ENCODE results near the gene UBXN4. TPM values are rescaled to one million over a fixed set of nuclear protein-coding genes. Genes with fewer than 3 reads are reported as not detected.
"Not testable (repeated sequence)": the region's sequence is repeated elsewhere in the genome, so short reads cannot be mapped to it uniquely, and the experiment has no call there.

Gene UBXN4
- total RNA-seq, 5 donors from 2014 or later (not counting 1 experiment from before 2014, with no cell fraction given), result 96.6 to 140 (median 121) TPM

DNA sequence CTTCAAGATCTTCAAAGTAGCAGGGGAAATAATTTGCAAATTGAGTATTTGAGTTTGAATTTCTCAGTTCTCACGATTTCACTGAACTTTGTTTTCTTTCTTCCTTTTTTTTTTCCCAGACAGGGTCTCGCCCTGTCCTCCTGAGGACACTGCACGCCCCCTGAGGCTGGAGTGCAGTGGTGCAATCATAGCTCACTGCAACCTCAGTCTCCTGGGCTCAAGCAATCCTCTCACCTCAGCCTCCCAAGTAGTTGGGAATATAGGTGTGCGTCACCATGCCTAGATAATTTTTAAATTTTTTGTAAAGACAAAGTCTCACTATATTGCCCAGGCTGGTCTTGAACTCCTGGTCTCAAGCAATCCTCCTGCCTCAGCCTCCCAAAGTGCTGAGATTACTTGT, 54.0 kb downstream of the UBXN4 start:
- WGBS (ENCODE audit: insufficient coverage), result no CpG with 5 or more reads among the region's 4 CpGs
- not testable (repeated sequence) for H3K27me3 ChIP-seq (replicated peaks in 1 of 2; ENCODE audit: control insufficient read depth in 2 of 2, extremely low read depth in 1 of 2, insufficient read depth in 2 of 2, low read length in 1 of 2); H3K9me3 Mint-ChIP-seq

DNA sequence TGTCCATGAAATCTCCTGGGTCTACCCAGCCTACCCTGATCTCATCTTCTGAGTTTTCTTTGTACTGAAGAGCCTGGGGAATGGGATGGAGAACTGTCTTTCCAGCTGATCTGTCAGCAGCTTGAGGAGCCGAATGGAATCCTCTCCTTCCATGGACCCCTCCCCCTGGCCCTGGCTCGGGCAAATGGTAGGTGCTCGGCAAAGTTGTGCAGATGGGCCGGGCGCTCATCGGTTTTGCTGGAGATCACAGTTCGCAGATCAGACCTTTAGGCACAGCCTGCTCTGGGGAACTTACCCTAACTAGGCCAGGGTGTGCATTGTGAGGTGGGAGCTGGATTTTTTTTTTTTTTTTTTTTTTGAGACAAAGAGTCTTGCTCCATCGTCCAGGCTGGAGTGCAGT, 55.0 kb downstream of the UBXN4 start:
- H3K36me3 Mint-ChIP-seq, result no peaks in the 10 kb centered on the region
- WGBS (ENCODE audit: insufficient coverage), result 100% methylated on average over 2 of the region's 8 CpGs
- CTCF ChIA-PET, result interaction anchor here (0.6 to 2.2 kb wide), 14 partner anchors 10 to 807 kb away, joined by 3 to 10 read pairs (median 4); partner anchors contain the start of genes R3HDM1 (in 1 of the 2) and ZRANB3 (in 1 of the 2)
- no peak overlapping the region for H3K27ac Mint-ChIP-seq
- H3K4me3 ChIP-seq (ENCODE audit: control insufficient read depth in 1 of 2, extremely low read depth in 1 of 2, low read length in 1 of 2), result no peak overlapping the region
- peaks cover 0 to 8% of the 10 kb centered on the region in 2 experiments for H3K27me3 ChIP-seq (replicated peaks in 1 of 2; ENCODE audit: control insufficient read depth in 2 of 2, extremely low read depth in 1 of 2, insufficient read depth in 2 of 2, low read length in 1 of 2)
- H3K4me3 Mint-ChIP-seq, result no peak overlapping the region
- H3K9me3 ChIP-seq, result no peaks in the 10 kb centered on the region
- peaks cover 0 to 17% of the 10 kb centered on the region in 2 experiments for H3K4me1 ChIP-seq (ENCODE audit: control insufficient read depth in 1 of 2, extremely low read depth in 1 of 2, insufficient read depth in 2 of 2, low read length in 2 of 2)
- POLR2A ChIA-PET, result no interaction called here
- peaks cover 11 to 29% (median 22%) of the 10 kb centered on the region in 3 donors for H3K4me1 Mint-ChIP-seq
- H3K27me3 Mint-ChIP-seq, result no peaks in the 10 kb centered on the region
- H3K36me3 ChIP-seq (ENCODE audit: control insufficient read depth in 2 of 2, extremely low read depth in 1 of 2, insufficient read depth in 1 of 2, low read length in 1 of 2), result no peaks in the 10 kb centered on the region
- peaks cover 4 to 9% (median 7%) of the 10 kb centered on the region in 3 donors for H3K9me3 Mint-ChIP-seq
- no peak overlapping the region for H3K27ac ChIP-seq (ENCODE audit: low read length)
- ATAC-seq (replicated peaks in 1 of 4) (no peak), DNase-seq (no peak)

More for the DNA sequence above, 54.0 kb downstream of the UBXN4 start:
- peaks cover 11 to 33% (median 22%) of the 10 kb centered on the region in 3 donors for H3K4me1 Mint-ChIP-seq
- H3K4me3 Mint-ChIP-seq; H3K27me3 Mint-ChIP-seq; ATAC-seq (replicated peaks in 1 of 4); H3K27ac ChIP-seq (ENCODE audit: low read length); H3K4me3 ChIP-seq (ENCODE audit: control insufficient read depth in 1 of 2, extremely low read depth in 1 of 2, low read length in 1 of 2); H3K36me3 ChIP-seq (ENCODE audit: control insufficient read depth in 2 of 2, extremely low read depth in 1 of 2, insufficient read depth in 1 of 2, low read length in 1 of 2); DNase-seq; H3K36me3 Mint-ChIP-seq; H3K9me3 ChIP-seq; H3K27ac Mint-ChIP-seq: not testable (repeated sequence)
- ChIA-PET POLR2A (interaction anchor here in 1 of 2 donors (0.6 to 0.7 kb wide), 2 partner anchors 15 to 51 kb away, joined by 4 read pairs; no protein-coding TSS in a partner anchor), CTCF (interaction anchor here in 1 of 2 donors (0.7 kb wide), 2 partner anchors 38 to 642 kb away, joined by 3 to 5 read pairs; no protein-coding TSS in a partner anchor)
- H3K4me1 ChIP-seq (ENCODE audit: control insufficient read depth in 1 of 2, extremely low read depth in 1 of 2, insufficient read depth in 2 of 2, low read length in 2 of 2), result peaks cover 0 to 17% of the 10 kb centered on the region in 2 experiments

DNA sequence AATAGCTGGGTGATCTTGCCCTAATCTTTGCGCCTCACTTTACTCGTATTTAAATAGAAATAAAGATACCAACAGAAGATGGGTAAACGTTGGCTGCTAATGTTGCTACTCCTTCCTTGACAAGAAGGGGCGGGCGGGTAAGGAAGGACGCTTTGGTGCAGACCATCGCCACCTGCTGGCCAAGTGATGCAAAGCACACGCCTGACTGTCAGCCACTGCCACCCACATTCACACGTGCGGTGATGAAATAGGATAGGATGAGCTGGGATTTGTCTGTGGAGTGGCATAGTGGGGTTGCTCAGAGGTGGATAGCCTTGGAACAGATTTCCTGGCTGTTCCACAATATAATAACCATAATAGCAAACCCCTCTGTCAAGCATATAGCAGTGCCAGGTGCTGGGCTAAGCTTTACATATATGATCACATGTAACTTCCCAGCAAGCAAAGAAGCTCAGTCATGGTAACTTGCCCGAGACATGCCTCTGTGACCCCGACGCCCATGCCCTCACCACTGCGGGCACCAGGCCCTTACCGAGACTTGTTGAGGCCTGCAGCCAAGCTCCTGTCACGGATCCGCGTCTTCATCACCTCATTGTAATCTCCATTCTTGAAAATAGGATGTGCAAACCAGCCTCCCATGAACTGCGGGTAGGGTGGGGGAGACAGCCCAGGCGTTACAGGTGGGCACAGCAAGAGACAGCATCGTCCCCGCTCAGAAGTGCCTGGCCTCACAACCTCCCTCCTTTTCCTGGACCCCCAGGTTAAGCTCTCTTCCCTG, 56.0 kb downstream of the UBXN4 start:
- Mint-ChIP-seq H3K36me3 (no peaks in the 10 kb centered on the region), H3K4me1 (peaks cover 9 to 23% (median 14%) of the 10 kb centered on the region in 3 donors), H3K27ac (no peak overlapping the region), H3K9me3 (peaks cover 4 to 10% (median 9%) of the 10 kb centered on the region in 3 donors), H3K27me3 (no peaks in the 10 kb centered on the region), H3K4me3 (no peak overlapping the region)
- peaks cover 0 to 5% of the 10 kb centered on the region in 2 experiments for H3K27me3 ChIP-seq (replicated peaks in 1 of 2; ENCODE audit: control insufficient read depth in 2 of 2, extremely low read depth in 1 of 2, insufficient read depth in 2 of 2, low read length in 1 of 2)
- POLR2A ChIA-PET, result interaction anchor here in 1 of 2 donors (0.6 kb wide), 2 partner anchors 57 to 108 kb away, joined by 3 read pairs; no protein-coding TSS in a partner anchor
- WGBS (ENCODE audit: insufficient coverage), result 68% methylated on average over 5 of the region's 22 CpGs
- ATAC-seq (replicated peaks in 1 of 4), result peak; percentile 77 to 89 (median 86)
- H3K27ac ChIP-seq (ENCODE audit: low read length), result no peak overlapping the region
- peaks cover 0 to 10% of the 10 kb centered on the region in 2 experiments for H3K4me1 ChIP-seq (ENCODE audit: control insufficient read depth in 1 of 2, extremely low read depth in 1 of 2, insufficient read depth in 2 of 2, low read length in 2 of 2)
- DNase-seq, result peak; percentile 56 to 87 (median 71)
- H3K36me3 ChIP-seq (ENCODE audit: control insufficient read depth in 2 of 2, extremely low read depth in 1 of 2, insufficient read depth in 1 of 2, low read length in 1 of 2), result no peaks in the 10 kb centered on the region
- H3K9me3 ChIP-seq, result no peaks in the 10 kb centered on the region
- no peak overlapping the region for H3K4me3 ChIP-seq (ENCODE audit: control insufficient read depth in 1 of 2, extremely low read depth in 1 of 2, low read length in 1 of 2)
- CTCF ChIA-PET, result interaction anchor here (0.7 to 2.2 kb wide), 17 partner anchors 8 to 809 kb away, joined by 3 to 10 read pairs (median 4); partner anchors contain the start of genes R3HDM1 (in 1 of the 2) and ZRANB3 (in 1 of the 2)

DNA sequence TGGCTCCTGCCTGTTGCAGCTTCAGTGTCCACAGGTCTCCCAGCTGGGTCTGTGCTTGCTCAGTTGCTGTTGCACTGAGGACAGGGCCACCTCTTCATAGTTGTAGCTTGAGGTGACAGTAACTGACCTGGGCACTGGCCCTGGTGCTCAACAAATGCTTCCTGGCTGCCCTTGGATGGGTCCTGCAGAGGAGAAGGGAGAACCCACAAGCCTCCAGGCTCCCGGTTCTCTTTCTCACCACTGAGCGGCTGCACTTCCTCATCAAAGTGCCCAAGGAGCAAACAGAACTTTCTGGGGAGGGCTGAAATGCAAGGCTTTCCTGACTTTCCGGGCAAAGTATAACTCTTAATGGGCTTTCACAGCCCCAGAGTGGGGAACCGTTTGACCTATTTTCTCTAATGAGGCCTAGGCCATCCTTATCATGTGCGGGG, 56.6 kb downstream of the UBXN4 start:
- no peak for DNase-seq
- no peak overlapping the region for H3K27ac ChIP-seq (ENCODE audit: low read length)
- H3K4me3 Mint-ChIP-seq, result no peak overlapping the region
- peaks cover 9 to 23% (median 10%) of the 10 kb centered on the region in 3 donors for H3K4me1 Mint-ChIP-seq
- H3K27ac Mint-ChIP-seq, result no peak overlapping the region
- H3K9me3 Mint-ChIP-seq, result peaks cover 4 to 10% (median 9%) of the 10 kb centered on the region in 3 donors
- ATAC-seq (replicated peaks in 1 of 4), result no peak
- ChIA-PET CTCF (interaction anchor here (0.7 to 2.2 kb wide), 11 partner anchors 8 to 810 kb away, joined by 3 to 10 read pairs (median 4); no protein-coding TSS in a partner anchor), POLR2A (no interaction called here)
- H3K9me3 ChIP-seq, result no peaks in the 10 kb centered on the region
- H3K36me3 ChIP-seq (ENCODE audit: control insufficient read depth in 2 of 2, extremely low read depth in 1 of 2, insufficient read depth in 1 of 2, low read length in 1 of 2), result no peaks in the 10 kb centered on the region
- no peaks in the 10 kb centered on the region for H3K27me3 Mint-ChIP-seq
- peaks cover 0 to 5% of the 10 kb centered on the region in 2 experiments for H3K27me3 ChIP-seq (replicated peaks in 1 of 2; ENCODE audit: control insufficient read depth in 2 of 2, extremely low read depth in 1 of 2, insufficient read depth in 2 of 2, low read length in 1 of 2)
- H3K36me3 Mint-ChIP-seq, result no peaks in the 10 kb centered on the region
- no peak overlapping the region for H3K4me3 ChIP-seq (ENCODE audit: control insufficient read depth in 1 of 2, extremely low read depth in 1 of 2, low read length in 1 of 2)
- 44% methylated on average over 2 of the region's 5 CpGs for WGBS (ENCODE audit: insufficient coverage)
- peaks cover 0 to 8% of the 10 kb centered on the region in 2 experiments for H3K4me1 ChIP-seq (ENCODE audit: control insufficient read depth in 1 of 2, extremely low read depth in 1 of 2, insufficient read depth in 2 of 2, low read length in 2 of 2)

DNA sequence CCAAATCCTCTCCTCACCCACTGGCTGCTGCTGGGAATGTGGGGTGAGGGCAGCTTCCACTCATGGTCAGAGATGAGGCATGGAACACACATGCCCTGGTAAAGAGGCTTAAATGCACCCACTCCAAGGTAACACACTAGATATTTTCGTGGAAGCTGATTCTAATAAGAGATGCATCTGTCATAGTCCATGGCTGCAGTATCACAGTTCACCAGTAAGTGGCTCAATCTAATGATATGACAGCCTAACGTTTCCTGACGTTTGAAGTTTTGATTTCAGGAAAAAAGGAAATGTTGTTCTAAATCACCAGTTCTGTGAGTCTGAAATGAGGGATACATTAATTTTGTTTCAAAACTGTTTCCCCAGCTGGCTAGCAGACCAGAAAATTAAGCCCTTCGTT, 57.1 kb downstream of the UBXN4 start:
- no peak for ATAC-seq (replicated peaks in 1 of 4)
- H3K4me1 Mint-ChIP-seq, result peaks cover 9 to 23% (median 10%) of the 10 kb centered on the region in 3 donors
- Histone ChIP-seq H3K9me3 (no peaks in the 10 kb centered on the region), H3K4me1 (ENCODE audit: control insufficient read depth in 1 of 2, extremely low read depth in 1 of 2, insufficient read depth in 2 of 2, low read length in 2 of 2) (peaks cover 0 to 8% of the 10 kb centered on the region in 2 experiments), H3K4me3 (ENCODE audit: control insufficient read depth in 1 of 2, extremely low read depth in 1 of 2, low read length in 1 of 2) (no peak overlapping the region), H3K36me3 (ENCODE audit: control insufficient read depth in 2 of 2, extremely low read depth in 1 of 2, insufficient read depth in 1 of 2, low read length in 1 of 2) (no peaks in the 10 kb centered on the region), H3K27ac (ENCODE audit: low read length) (no peak overlapping the region), H3K27me3 (replicated peaks in 1 of 2; ENCODE audit: control insufficient read depth in 2 of 2, extremely low read depth in 1 of 2, insufficient read depth in 2 of 2, low read length in 1 of 2) (peaks cover 0 to 5% of the 10 kb centered on the region in 2 experiments)
- ChIA-PET POLR2A (no interaction called here), CTCF (interaction anchor here (0.7 to 2.2 kb wide), 4 partner anchors 53 to 810 kb away, joined by 3 to 9 read pairs (median 4); no protein-coding TSS in a partner anchor)
- no peaks in the 10 kb centered on the region for H3K36me3 Mint-ChIP-seq
- 89% methylated on average over 1 of the region's 4 CpGs for WGBS (ENCODE audit: insufficient coverage)
- DNase-seq, result no peak
- H3K9me3 Mint-ChIP-seq, result peaks cover 4 to 10% (median 9%) of the 10 kb centered on the region in 3 donors
- H3K27me3 Mint-ChIP-seq, result no peaks in the 10 kb centered on the region
- no peak overlapping the region for H3K4me3 Mint-ChIP-seq
- no peak overlapping the region for H3K27ac Mint-ChIP-seq

DNA sequence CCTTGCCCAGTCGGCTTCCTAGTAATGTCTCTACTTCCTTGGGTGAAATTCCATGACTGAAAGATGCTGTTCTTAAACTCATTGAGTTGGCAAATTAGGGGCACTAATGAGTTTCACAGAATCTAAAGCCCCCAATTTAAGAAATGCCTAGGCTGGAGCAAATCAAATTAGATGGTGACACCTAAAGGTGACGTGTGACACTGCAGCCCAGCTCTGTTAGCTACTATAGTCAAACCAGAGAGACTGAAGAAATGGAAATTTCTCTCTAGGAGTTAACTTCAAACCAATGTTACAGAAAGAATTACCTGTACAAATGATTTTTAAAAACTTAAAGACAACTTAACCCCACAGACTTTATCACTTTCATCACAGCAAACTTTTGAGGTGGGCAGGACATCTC, 58.1 kb downstream of the UBXN4 start:
- ChIA-PET POLR2A (no interaction called here), CTCF (interaction anchor here in 1 of 2 donors (0.6 kb wide), 3 partner anchors 213 to 796 kb away, joined by 3 read pairs; no protein-coding TSS in a partner anchor)
- peaks cover 0 to 5% of the 10 kb centered on the region in 2 experiments for H3K27me3 ChIP-seq (replicated peaks in 1 of 2; ENCODE audit: control insufficient read depth in 2 of 2, extremely low read depth in 1 of 2, insufficient read depth in 2 of 2, low read length in 1 of 2)
- Mint-ChIP-seq H3K4me3 (no peak overlapping the region), H3K4me1 (peaks cover 6 to 18% (median 7%) of the 10 kb centered on the region in 3 donors), H3K36me3 (no peaks in the 10 kb centered on the region), H3K27me3 (no peaks in the 10 kb centered on the region), H3K9me3 (peaks cover 4 to 10% (median 9%) of the 10 kb centered on the region in 3 donors), H3K27ac (no peak overlapping the region)
- H3K9me3 ChIP-seq, result no peaks in the 10 kb centered on the region
- H3K4me1 ChIP-seq (ENCODE audit: control insufficient read depth in 1 of 2, extremely low read depth in 1 of 2, insufficient read depth in 2 of 2, low read length in 2 of 2), result peaks cover 0 to 8% of the 10 kb centered on the region in 2 experiments
- WGBS (ENCODE audit: insufficient coverage), result 100% methylated on average over 1 of the region's 2 CpGs
- DNase-seq (no peak), ATAC-seq (replicated peaks in 1 of 4) (no peak)
- H3K36me3 ChIP-seq (ENCODE audit: control insufficient read depth in 2 of 2, extremely low read depth in 1 of 2, insufficient read depth in 1 of 2, low read length in 1 of 2), result no peaks in the 10 kb centered on the region
- no peak overlapping the region for H3K4me3 ChIP-seq (ENCODE audit: control insufficient read depth in 1 of 2, extremely low read depth in 1 of 2, low read length in 1 of 2)
- no peak overlapping the region for H3K27ac ChIP-seq (ENCODE audit: low read length)
